GM12864 (cell line): ENCODE data around the gene CYREN.

ENCODE experiments used
- DNase-seq: peaks from one replicate; pipeline ENCODE4 v3.0.0-alpha.2; 2011; ENCODE audit warnings: low read depth
- H3K4me3 ChIP-seq: 2 replicates; pipeline ENCODE4 v1.5.1; 2011; ENCODE audit warnings: mild to moderate bottlenecking, low read depth, low read length, control low read depth
- TF ChIP-seq, protein P1 (sequence below): IDR thresholded peaks from 2 replicates; pipeline ENCODE4 v1.5.1; 2011; ENCODE audit warnings: low read depth, mild to moderate bottlenecking, moderate library complexity, low read length, control low read depth, inconsistent platforms; ENCODE audit errors: missing control alignments

The CYREN gene

DNA sequence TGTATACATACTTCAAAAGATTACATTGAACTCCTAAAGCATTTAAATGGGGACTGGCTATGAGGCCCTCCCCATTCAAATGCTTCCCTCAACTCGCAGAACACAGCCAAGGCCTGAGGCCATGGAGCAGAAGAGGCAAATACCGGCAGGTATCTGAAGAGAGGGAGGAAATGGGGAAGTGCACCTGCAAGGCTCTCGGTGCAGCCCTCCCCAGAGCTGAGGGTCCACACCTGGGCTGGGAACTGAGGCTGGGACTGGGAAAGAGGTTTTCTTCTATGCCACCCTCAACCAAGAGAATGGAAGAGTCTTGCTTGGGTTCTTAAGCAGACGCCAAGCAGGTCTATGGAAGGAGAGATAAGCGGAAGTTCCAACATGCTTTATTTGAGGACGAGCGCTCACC lies 13.0 kb upstream of the CYREN start:
- H3K4me3 ChIP-seq = no peak overlapping the region
- TF ChIP-seq, protein P1, sequence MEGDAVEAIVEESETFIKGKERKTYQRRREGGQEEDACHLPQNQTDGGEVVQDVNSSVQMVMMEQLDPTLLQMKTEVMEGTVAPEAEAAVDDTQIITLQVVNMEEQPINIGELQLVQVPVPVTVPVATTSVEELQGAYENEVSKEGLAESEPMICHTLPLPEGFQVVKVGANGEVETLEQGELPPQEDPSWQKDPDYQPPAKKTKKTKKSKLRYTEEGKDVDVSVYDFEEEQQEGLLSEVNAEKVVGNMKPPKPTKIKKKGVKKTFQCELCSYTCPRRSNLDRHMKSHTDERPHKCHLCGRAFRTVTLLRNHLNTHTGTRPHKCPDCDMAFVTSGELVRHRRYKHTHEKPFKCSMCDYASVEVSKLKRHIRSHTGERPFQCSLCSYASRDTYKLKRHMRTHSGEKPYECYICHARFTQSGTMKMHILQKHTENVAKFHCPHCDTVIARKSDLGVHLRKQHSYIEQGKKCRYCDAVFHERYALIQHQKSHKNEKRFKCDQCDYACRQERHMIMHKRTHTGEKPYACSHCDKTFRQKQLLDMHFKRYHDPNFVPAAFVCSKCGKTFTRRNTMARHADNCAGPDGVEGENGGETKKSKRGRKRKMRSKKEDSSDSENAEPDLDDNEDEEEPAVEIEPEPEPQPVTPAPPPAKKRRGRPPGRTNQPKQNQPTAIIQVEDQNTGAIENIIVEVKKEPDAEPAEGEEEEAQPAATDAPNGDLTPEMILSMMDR = no peak
- no peak for DNase-seq

DNA sequence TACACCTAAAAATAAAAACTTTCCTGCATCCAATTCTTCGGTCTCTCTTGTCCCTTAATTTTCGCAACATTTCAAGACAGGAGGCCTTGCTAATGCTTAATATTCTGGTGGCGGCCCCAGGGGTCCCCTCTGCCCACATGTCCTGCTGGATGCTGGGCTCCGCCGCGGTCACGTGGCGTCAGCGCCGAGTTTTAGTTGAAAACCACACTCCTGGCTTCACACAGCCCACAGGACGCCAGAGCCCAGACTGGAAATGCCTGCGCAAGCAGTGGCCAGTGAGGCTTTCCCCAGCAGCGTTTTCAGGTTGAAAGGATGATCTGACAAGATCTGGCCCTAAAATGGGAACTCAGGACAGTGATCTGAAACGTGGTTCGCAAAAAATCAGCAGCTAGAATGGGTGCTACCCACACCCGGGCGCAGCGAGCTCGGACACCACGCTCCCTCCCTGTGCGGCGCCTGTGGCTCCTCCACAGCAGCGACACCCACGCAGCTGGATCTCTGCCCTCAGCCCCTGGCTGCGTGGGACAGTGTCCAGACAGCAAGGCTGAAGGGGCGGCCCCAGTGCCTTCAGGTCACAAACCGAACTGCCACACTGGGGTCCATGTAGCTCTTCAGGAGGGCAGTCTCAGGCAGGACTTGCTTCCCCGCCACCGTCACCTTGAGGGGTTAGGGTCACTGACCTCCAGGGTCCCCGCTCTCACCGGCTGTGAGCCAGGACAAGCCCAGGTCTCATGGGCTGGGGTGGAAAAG lies 11.6 kb upstream of the CYREN start:
- H3K4me3 ChIP-seq = no peak overlapping the region
- DNase-seq = no peak
- TF ChIP-seq, protein P1 = no peak

DNA sequence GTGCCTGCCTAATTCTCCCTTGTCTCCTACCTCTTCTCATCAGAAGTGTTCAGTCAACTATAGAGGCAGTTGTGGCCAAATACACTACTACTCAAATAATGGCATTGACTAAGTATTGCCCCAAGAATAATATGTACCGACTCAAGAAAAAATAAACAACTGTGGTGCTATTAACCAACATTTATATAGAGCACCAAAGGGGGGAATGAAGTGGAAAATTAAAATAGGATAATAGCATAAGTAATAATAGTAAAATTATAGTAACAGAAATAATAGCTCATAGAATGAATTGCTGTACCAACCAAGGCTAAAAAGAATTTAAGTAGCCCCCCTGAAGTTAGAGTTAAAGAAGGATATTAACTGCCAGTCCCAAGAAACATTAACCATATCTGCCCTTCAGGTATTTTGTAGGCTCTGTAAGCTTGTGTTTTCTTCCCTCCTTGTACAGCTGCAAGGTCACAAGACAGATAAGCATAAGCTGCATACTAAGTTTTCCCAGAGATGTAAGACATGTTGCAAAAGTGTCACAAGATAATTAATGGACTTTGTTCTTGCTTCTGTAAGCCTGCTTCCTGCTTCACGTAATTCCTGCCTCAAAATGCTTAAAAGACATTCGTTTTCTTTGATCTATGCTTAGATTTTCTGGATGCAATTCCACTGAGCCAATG lies 10.9 kb upstream of the CYREN start:
- DNase-seq = no peak
- TF ChIP-seq, protein P1 = no peak
- no peak overlapping the region for H3K4me3 ChIP-seq

DNA sequence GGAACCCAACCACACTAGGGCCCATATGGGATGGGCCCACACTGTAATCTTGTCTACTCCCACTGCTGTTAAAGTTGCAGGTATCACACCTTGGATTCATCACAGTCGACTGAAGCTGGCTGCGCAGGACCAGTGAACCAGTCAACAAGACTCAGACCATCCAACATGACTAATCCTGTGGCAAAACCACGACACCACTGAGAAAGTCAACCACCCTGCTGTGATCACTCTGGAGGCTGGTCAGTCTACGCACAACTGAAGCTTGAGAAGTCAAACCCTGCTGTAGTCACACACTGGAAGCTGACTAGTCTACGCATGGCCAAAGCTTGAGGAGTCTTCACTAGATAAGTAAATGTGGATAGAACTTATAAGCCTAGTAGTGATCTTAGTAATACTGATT lies 9.6 kb upstream of the CYREN start:
- TF ChIP-seq, protein P1 = no peak
- no peak overlapping the region for H3K4me3 ChIP-seq
- DNase-seq = no peak

DNA sequence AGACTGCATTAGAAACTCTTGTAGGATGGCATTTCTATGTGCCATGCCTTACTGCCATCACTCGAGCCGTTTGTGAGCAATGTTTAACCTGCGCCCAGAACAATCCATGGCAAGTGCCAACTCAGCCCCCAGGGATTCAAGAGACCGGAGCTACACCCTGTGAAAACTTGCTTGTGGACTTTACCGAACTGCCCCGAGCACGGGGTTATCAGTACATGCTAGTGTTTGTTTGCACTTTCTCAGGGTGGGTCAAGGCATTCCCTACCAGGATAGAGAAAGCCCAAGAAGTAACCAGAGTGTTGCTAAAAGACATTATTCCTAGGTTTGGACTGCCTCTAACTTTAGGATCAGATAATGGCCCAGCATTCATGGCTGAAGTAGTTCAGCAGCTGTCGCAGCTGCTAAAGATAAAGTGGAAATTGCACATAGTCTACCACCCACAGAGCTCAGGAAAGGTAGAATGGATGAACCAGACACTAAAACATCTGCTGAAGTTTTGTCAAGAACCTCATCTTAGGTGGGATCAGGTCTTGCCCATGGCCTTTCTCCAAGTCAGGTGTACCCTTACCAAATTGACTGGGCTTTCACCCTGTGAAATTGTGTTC lies 8.9 kb upstream of the CYREN start:
- no peak overlapping the region for H3K4me3 ChIP-seq
- TF ChIP-seq, protein P1 = no peak
- no peak for DNase-seq

DNA sequence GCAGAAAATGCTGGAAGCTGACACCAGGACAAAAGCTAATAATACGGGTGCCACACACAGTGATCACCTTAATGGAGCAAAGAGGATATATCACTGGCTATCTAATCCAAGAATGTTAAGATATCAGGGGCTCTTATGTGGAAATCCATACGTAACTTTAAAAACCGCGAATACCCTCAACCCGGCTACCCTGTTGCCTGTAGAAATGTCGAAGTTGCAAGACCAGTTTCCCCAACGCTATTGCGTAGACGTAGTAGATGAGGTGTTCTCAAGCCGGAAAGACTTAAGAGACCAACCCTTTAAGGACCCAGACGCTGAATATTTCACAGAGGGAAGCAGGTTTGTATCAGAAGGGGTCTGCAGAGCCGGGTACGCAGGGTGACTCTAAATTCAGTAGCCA lies 7.9 kb upstream of the CYREN start:
- no peak overlapping the region for H3K4me3 ChIP-seq
- TF ChIP-seq, protein P1 = no peak
- DNase-seq = no peak
